ENCODE measurements around the gene TIMP3.
"Not testable (repeated sequence)": the region's sequence is repeated elsewhere in the genome, so short reads cannot be mapped to it uniquely, and the experiment has no call there.

The TIMP3 gene

DNA sequence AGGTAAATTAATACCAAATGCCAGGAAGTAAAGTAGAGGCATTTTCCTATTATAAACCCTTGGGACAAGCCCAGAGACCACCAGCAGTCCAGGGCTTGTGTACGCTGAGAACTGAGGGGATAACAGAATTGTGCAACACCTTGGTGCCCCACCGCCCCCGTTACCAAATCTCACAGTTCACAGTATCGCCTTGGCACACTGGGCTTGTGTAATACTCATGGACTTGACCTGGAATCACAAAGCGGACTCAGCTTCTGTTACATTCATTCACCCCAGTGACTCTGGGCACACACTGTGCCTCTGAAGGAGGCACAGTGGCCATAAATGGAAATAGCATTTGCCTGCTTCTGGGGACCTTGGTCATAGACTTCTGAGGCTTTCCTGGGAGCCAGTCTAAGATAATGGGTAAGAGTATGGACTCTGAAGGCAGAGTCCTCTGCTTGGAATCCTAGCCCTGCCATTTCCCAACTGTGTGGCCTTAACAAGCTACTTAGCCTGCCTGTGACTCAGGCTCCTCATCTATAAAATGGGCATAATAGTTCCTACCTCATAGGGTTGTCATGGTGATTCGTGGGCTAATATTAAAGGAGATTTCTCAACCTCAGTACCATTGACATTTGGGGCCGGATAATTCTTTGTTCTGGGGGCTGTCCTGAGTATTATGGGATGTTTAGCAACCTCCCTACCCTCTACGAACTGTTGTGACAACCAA lies 53.7 kb downstream of the TIMP3 start:
- H3K9me3 Mint-ChIP-seq = no peaks in the 10 kb centered on the region
- CTCF ChIA-PET = no interaction called here
- no peaks in the 10 kb centered on the region for H3K36me3 Mint-ChIP-seq
- no peak for DNase-seq
- no peaks in the 10 kb centered on the region for H3K4me1 Mint-ChIP-seq
- H3K27me3 Mint-ChIP-seq = no peaks in the 10 kb centered on the region
- no peak overlapping the region for H3K4me3 Mint-ChIP-seq
- H3K27ac Mint-ChIP-seq = no peak overlapping the region

DNA sequence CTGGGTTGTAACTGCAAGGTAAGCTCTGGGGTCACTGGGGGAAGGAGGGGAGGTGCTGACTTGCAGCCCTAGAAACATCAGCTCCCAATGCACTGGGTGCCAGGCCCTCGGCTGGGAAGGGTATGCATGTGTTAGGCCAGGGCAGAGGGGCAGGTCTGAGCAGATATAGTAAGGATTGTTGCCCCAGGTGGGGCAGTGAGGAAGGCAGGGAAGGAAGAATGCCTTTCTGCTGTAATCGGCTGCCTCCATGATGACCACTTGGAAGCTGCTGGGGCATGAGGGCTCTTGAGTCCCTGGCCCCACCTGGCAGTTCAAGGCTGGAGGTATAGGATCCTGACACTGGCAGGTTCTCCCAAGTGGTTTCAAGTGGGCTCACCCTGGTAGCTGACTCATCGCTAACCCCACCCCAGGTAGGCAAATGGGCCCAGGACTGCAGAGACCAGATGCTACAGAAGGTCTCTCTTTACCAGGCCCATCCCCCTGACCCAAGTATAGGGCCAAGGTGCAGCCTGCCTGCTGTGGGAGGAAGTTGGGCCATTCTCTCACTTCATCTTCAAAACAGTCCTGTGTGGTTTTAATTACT lies 56.7 kb downstream of the TIMP3 start:
- H3K36me3 Mint-ChIP-seq = no peaks in the 10 kb centered on the region
- CTCF ChIA-PET = no interaction called here
- H3K27ac Mint-ChIP-seq = no peak overlapping the region
- no peaks in the 10 kb centered on the region for H3K4me1 Mint-ChIP-seq
- H3K27me3 Mint-ChIP-seq = no peaks in the 10 kb centered on the region
- no peaks in the 10 kb centered on the region for H3K9me3 Mint-ChIP-seq
- H3K4me3 Mint-ChIP-seq = no peak overlapping the region
- DNase-seq = no peak

DNA sequence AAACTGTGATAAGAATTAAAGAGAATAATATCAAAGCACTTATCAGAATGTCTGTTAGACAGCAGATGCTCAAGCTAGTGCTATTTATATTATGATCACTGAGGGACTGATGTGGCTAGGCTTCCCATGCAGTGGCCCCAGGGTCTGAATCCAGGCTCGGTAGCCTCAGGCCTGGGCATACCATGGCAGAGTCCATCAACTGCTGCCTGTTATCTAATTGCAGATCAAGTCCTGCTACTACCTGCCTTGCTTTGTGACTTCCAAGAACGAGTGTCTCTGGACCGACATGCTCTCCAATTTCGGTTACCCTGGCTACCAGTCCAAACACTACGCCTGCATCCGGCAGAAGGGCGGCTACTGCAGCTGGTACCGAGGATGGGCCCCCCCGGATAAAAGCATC lies 57.5 kb downstream of the TIMP3 start:
- H3K27me3 Mint-ChIP-seq = no peaks in the 10 kb centered on the region
- H3K4me3 Mint-ChIP-seq = no peak overlapping the region
- H3K9me3 Mint-ChIP-seq = no peaks in the 10 kb centered on the region
- CTCF ChIA-PET = no interaction called here
- no peaks in the 10 kb centered on the region for H3K36me3 Mint-ChIP-seq
- H3K4me1 Mint-ChIP-seq = no peaks in the 10 kb centered on the region
- no peak overlapping the region for H3K27ac Mint-ChIP-seq
- no peak for DNase-seq

DNA sequence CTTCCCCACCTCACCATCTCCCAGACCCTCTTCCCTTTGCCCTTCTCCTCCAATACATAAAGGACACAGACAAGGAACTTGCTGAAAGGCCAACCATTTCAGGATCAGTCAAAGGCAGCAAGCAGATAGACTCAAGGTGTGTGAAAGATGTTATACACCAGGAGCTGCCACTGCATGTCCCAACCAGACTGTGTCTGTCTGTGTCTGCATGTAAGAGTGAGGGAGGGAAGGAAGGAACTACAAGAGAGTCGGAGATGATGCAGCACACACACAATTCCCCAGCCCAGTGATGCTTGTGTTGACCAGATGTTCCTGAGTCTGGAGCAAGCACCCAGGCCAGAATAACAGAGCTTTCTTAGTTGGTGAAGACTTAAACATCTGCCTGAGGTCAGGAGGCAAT lies 58.2 kb downstream of the TIMP3 start:
- no peak overlapping the region for H3K4me3 Mint-ChIP-seq

DNA sequence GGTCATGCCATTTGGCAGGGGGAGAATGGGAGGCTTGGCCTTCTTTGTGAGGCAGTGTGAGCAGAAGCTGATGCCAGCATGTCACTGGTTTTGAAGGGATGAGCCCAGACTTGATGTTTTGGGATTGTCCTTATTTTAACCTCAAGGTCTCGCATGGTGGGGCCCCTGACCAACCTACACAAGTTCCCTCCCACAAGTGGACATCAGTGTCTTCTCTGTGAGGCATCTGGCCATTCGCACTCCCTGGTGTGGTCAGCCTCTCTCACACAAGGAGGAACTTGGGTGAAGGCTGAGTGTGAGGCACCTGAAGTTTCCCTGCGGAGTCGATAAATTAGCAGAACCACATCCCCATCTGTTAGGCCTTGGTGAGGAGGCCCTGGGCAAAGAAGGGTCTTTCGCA lies 59.8 kb downstream of the TIMP3 start:
- H3K4me3 Mint-ChIP-seq = no peak overlapping the region
- no peaks in the 10 kb centered on the region for H3K9me3 Mint-ChIP-seq
- no peaks in the 10 kb centered on the region for H3K36me3 Mint-ChIP-seq
- H3K27me3 Mint-ChIP-seq = no peaks in the 10 kb centered on the region
- CTCF ChIA-PET = no interaction called here
- DNase-seq = no peak
- no peaks in the 10 kb centered on the region for H3K4me1 Mint-ChIP-seq
- no peak overlapping the region for H3K27ac Mint-ChIP-seq

More for the DNA sequence above, 58.2 kb downstream of the TIMP3 start:
- no peaks in the 10 kb centered on the region for H3K27me3 Mint-ChIP-seq
- H3K4me1 Mint-ChIP-seq = no peaks in the 10 kb centered on the region
- no peaks in the 10 kb centered on the region for H3K36me3 Mint-ChIP-seq
- DNase-seq = no peak
- no peak overlapping the region for H3K27ac Mint-ChIP-seq
- CTCF ChIA-PET = no interaction called here
- H3K9me3 Mint-ChIP-seq = no peaks in the 10 kb centered on the region

DNA sequence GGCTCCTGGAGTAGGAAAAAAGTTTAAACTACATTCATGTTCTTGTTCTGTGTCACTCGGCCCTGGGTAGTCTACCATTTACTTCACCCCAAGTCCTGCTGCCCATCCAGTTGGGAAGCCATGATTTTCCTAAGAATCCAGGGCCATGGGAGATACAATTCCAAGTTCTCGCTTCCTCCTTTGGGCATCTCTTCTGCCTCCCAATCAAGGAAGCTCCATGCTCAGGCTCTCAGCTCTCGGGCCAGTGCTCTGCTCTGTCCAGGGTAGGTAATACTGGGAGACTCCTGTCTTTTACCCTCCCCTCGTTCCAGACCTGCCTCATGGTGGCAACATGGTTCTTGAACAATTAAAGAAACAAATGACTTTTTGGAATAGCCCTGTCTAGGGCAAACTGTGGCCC lies 60.6 kb downstream of the TIMP3 start:
- no peak for DNase-seq
- CTCF ChIA-PET = no interaction called here
- H3K4me1 Mint-ChIP-seq = no peaks in the 10 kb centered on the region
- no peak overlapping the region for H3K4me3 Mint-ChIP-seq
- H3K27ac Mint-ChIP-seq = no peak overlapping the region
- H3K27me3 Mint-ChIP-seq = no peaks in the 10 kb centered on the region
- no peaks in the 10 kb centered on the region for H3K9me3 Mint-ChIP-seq
- no peaks in the 10 kb centered on the region for H3K36me3 Mint-ChIP-seq

DNA sequence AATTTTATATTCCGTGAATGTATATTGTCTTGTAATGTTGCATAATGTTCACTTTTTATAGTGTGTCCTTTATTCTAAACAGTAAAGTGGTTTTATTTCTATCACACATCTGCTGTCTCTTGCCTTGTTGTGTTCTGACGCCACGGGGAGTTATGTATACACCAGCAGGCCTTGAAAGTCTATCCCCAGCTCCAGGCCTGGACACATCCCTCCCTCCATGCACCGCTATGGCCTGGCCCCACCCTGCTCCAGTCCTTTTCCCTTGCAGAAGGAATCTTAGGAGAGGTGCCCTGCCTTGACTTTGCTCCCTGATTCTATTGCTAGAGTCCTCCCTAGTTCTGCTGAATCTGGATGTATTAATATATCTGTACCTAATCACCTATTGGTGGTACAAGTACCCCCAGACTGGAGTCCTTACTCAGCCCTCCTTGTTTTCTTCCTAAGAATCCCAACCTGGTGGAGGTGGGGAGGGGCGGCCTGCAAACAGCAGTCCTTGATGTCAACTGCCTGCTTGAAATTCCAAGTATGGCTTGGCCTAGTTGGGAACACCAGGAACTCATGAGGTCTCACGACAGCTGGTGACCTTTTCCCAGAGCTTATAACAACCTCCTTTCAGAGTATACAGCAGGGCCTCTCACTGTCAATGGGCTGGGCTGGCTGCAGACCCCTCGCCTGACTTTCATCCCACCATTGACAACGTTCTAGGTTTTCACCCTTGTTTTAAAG lies 61.6 kb downstream of the TIMP3 start:
- no peak overlapping the region for H3K27ac Mint-ChIP-seq
- no peak overlapping the region for H3K4me3 Mint-ChIP-seq
- H3K27me3 Mint-ChIP-seq = no peaks in the 10 kb centered on the region
- H3K9me3 Mint-ChIP-seq = no peaks in the 10 kb centered on the region
- H3K36me3 Mint-ChIP-seq = no peaks in the 10 kb centered on the region
- no peaks in the 10 kb centered on the region for H3K4me1 Mint-ChIP-seq
- DNase-seq = no peak
- CTCF ChIA-PET = no interaction called here

DNA sequence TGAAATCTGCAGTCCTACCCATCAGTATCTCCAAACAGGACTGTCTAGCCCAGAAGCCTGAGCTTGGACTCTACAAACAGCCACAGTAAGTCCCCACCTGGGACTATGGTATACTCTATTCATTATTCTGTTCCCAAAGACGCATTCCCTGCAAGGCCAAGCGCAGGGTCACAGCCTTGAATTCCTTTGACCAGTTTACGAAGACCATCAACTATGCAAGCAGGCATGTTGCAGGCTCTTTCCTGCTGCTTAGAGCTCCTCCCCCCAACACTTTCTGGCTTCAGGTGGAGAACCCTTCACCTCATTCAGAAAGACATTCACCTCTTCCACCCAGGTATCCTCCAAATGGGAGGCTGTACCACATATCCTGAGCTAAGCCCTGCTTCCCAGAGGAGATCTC lies 62.5 kb downstream of the TIMP3 start:
- Mint-ChIP-seq H3K27me3 (no peaks in the 10 kb centered on the region), H3K4me1 (no peaks in the 10 kb centered on the region), H3K36me3 (no peaks in the 10 kb centered on the region), H3K27ac (no peak overlapping the region), H3K4me3 (no peak overlapping the region), H3K9me3 (no peaks in the 10 kb centered on the region)
- no peak for DNase-seq
- CTCF ChIA-PET = no interaction called here

DNA sequence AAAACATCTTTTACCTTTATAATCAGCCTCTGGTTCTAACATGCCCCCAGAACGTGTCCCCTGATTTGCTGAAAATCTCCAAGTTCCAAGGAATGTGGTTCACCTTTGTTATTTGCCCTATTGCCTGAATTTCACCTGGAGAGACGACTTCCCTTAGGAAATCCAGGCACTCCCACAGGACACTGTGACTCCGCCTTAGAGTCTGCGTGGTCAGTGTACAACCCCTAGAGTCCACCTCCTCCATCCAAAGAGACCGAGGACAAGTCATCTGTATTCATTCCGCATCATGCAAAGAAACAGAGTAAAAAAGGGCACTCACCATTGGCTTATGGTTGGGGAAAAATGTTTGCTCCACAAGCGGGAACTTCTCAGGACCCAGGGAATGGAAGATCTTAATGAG lies 63.1 kb downstream of the TIMP3 start:
- no peaks in the 10 kb centered on the region for H3K9me3 Mint-ChIP-seq
- H3K4me1 Mint-ChIP-seq = no peaks in the 10 kb centered on the region
- no peak overlapping the region for H3K4me3 Mint-ChIP-seq
- no peak for DNase-seq
- H3K36me3 Mint-ChIP-seq = no peaks in the 10 kb centered on the region
- CTCF ChIA-PET = no interaction called here
- no peaks in the 10 kb centered on the region for H3K27me3 Mint-ChIP-seq
- no peak overlapping the region for H3K27ac Mint-ChIP-seq

DNA sequence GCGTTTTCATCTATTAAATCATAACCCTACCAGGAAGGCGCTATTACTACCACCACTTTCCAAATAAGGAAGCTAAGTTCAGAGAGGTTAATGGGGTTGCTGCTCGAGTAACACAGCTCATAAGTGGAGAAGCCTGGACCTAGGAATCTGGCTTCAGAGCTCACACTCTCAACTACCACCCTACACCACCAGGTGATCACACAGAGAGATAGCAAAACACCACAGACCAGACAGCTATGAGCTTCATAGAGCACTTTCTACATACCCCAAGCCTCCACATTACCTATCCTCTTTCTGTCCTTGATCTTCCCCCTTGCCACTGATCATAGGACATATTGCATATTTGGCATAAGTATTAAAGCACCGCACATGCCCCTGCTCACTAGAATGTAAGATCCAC lies 65.4 kb downstream of the TIMP3 start:
- CTCF ChIA-PET = no interaction called here
- no peaks in the 10 kb centered on the region for H3K36me3 Mint-ChIP-seq
- DNase-seq = no peak

DNA sequence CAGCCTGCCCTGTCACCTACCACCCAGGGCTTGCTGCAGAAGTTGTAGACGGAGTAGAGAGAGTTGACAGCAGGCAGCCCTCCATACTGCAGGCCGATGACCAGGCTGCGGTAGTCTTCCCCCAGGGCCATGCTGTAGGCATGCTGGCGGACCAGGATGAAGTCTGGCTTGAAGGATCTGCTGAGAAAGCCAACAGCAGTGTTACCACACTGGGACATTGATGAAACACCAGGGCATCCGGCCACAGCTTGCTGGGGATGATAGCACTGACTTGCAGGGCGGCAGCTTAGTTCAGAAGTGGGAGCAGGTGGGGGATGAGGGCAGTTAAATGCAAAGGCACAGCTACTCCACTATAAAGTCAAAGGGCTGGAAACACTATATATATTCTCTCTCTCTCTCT lies 67.4 kb downstream of the TIMP3 start:
- no peaks in the 10 kb centered on the region for H3K4me1 Mint-ChIP-seq
- H3K27ac Mint-ChIP-seq = no peak overlapping the region
- no peaks in the 10 kb centered on the region for H3K27me3 Mint-ChIP-seq
- no peaks in the 10 kb centered on the region for H3K9me3 Mint-ChIP-seq
- no peaks in the 10 kb centered on the region for H3K36me3 Mint-ChIP-seq
- no peak for DNase-seq
- H3K4me3 Mint-ChIP-seq = no peak overlapping the region
- CTCF ChIA-PET = no interaction called here

More for the DNA sequence above, 65.4 kb downstream of the TIMP3 start:
- H3K4me3 Mint-ChIP-seq = no peak overlapping the region
- no peaks in the 10 kb centered on the region for H3K4me1 Mint-ChIP-seq
- no peak overlapping the region for H3K27ac Mint-ChIP-seq
- H3K27me3 Mint-ChIP-seq = no peaks in the 10 kb centered on the region
- H3K9me3 Mint-ChIP-seq = no peaks in the 10 kb centered on the region

DNA sequence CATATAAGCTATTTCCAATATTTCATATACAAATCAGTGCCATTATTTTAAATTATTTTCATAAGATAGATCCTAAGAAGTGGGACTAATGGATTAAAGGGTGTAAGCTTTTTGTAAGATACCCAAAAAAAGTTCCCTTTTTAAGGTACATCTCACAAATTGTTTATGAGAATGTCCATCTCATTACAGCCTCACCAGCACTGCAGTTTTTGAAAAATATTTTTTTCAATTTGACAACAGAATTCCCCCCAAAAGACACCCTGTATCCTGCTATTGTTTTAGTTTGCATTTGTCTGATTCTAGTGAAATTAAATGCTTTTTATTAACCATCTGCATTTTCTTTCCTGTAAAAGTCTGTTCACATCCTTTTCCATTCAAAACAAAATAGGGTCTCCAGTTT lies 69.0 kb downstream of the TIMP3 start:
- CTCF ChIA-PET = interaction anchor here (0.6 kb wide), 1 partner anchor 21 kb away, joined by 3 read pairs; no protein-coding TSS in a partner anchor
- Mint-ChIP-seq H3K27ac (no peak overlapping the region), H3K27me3 (no peaks in the 10 kb centered on the region), H3K4me1 (no peaks in the 10 kb centered on the region), H3K4me3 (no peak overlapping the region), H3K36me3 (no peaks in the 10 kb centered on the region), H3K9me3 (no peaks in the 10 kb centered on the region)
- no peak for DNase-seq

DNA sequence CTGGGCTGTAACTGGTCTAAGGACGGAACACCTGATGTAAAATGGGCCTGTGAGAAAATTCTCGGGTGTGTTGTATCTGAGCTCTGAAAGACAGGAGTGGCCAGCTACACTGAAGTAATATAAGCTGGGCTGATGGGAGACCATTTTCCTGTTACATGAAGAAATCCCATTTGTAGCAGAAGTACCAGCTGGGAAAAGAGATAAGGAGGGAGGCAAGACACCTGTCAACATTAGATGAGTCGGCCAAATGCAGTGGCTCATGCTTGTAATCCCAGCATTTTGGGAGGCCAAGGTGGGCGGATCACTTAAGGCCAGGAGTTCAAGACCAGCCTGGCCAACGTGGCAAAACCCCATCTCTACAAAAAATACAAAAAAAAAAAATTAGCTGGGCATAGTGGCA lies 72.1 kb downstream of the TIMP3 start:
- H3K4me1 Mint-ChIP-seq, H3K9me3 Mint-ChIP-seq, CTCF ChIA-PET, DNase-seq, H3K27me3 Mint-ChIP-seq, H3K4me3 Mint-ChIP-seq, H3K27ac Mint-ChIP-seq, H3K36me3 Mint-ChIP-seq: not testable (repeated sequence)

DNA sequence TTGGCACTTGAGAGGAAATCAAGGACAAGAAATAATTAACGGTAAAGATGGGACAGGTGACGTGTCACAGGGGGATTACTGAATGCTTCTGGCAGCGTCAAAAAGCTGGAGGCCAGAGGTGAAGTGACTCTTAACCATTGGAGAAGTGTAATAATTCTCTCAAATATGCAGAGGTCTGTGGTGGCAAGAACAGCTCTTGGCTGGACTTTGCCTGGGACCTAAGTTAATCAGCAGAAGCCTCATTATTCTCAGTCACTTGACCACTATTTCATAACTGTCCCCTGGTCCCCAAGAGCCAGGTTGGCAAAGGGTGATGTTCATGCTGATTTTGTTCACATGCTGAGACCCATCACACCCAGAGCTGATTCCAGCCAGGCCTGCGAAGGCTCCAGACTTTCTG lies 72.9 kb downstream of the TIMP3 start:
- Mint-ChIP-seq H3K4me3 (no peak overlapping the region), H3K27me3 (no peaks in the 10 kb centered on the region), H3K27ac (no peak overlapping the region), H3K36me3 (no peaks in the 10 kb centered on the region), H3K9me3 (no peaks in the 10 kb centered on the region), H3K4me1 (no peaks in the 10 kb centered on the region)
- no peak for DNase-seq
- CTCF ChIA-PET = no interaction called here

DNA sequence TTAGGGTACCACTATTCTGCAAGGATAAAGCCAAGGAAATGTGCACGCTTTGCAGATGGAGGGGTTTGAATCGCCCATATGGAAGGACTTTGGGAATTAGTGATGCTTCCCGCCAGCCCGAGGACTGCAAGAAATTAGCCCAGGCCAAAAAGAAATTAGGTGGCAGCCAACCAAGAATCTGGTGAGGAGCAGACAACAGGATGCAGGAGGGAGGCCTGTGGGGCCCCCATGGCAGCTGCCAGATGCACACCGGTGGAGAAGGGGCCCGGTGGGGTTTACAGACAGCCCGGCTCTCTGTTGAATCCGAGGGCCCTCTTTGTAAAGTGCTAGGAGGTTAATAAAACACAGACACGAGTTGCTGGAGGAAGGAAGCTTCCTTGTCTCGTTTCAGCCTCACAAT lies 73.5 kb downstream of the TIMP3 start:
- Mint-ChIP-seq H3K4me3 (no peak overlapping the region), H3K9me3 (no peaks in the 10 kb centered on the region), H3K27ac (no peak overlapping the region), H3K27me3 (peaks cover under 1% of the 10 kb centered on the region), H3K36me3 (no peaks in the 10 kb centered on the region), H3K4me1 (no peaks in the 10 kb centered on the region)
- no peak for DNase-seq
- CTCF ChIA-PET = no interaction called here
